Liver (tissue), 9 donors: ENCODE measurements around the gene KCNMA1. TPM values are rescaled to one million over a fixed set of nuclear protein-coding genes. Genes with fewer than 3 reads are reported as not detected.

Experiments
- DNase-seq: peaks from one replicate; pipeline ENCODE4 v3.0.0-alpha.2; 2017; ENCODE audit warnings: low spot score
- H3K27ac ChIP-seq, 2 donors: one replicate each; pipeline ENCODE4 v1.7.0; 2013; ENCODE audit warnings: inconsistent platforms in 2 of 2, low read length in 2 of 2, control low read depth in 1 of 2, low read depth in 1 of 2, mild to moderate bottlenecking in 1 of 2
- H3K27me3 ChIP-seq, 4 donors: one replicate each; pipeline versions ENCODE4 v1.6.1 to v1.7.0; 2013; ENCODE audit warnings: low read length in 3 of 4, inconsistent platforms in 1 of 4, mild to moderate bottlenecking in 1 of 4, moderate library complexity in 1 of 4; ENCODE audit not compliant: control insufficient read depth in 4 of 4, insufficient read depth in 4 of 4
- H3K36me3 ChIP-seq, 4 donors: one replicate each; pipeline versions ENCODE4 v1.6.1 to v1.7.0; 2013; ENCODE audit warnings: low read length in 3 of 4, mild to moderate bottlenecking in 3 of 4, low read depth in 1 of 4, moderate library complexity in 1 of 4; ENCODE audit not compliant: control insufficient read depth in 4 of 4, insufficient read depth in 3 of 4
- H3K4me1 ChIP-seq, 4 donors: one replicate each; pipeline versions ENCODE4 v1.6.1 to v1.7.0; 2013; ENCODE audit warnings: low read length in 3 of 4, mild to moderate bottlenecking in 3 of 4, moderate library complexity in 1 of 4; ENCODE audit not compliant: control insufficient read depth in 4 of 4, insufficient read depth in 4 of 4
- H3K4me3 ChIP-seq, 3 donors: one replicate each; pipeline versions ENCODE4 v1.6.1 to v1.7.0; 2013; ENCODE audit warnings: low read length in 3 of 3, control low read depth in 1 of 3, low read depth in 1 of 3, mild to moderate bottlenecking in 1 of 3
- H3K9ac ChIP-seq, 2 donors: one replicate each; pipeline ENCODE4 v1.7.0; 2013; ENCODE audit warnings: low read length in 2 of 2, mild to moderate bottlenecking in 2 of 2, moderate library complexity in 2 of 2, control low read depth in 1 of 2, low read depth in 1 of 2
- H3K9me3 ChIP-seq, 4 donors: one replicate each; pipeline versions ENCODE4 v1.6.1 to v1.7.0; 2013; ENCODE audit warnings: low read length in 3 of 4; ENCODE audit not compliant: control insufficient read depth in 4 of 4
- ATF3 ChIP-seq: IDR thresholded peaks from 2 replicates; pipeline ENCODE4 v1.6.1; 2016; ENCODE audit warnings: antibody characterized with exemption
- CTCF ChIP-seq: fragments of 150-350 bp; IDR thresholded peaks from 2 replicates; pipeline ENCODE4 v1.5.1; 2017; ENCODE audit warnings: improper control_type of control experiment, low read depth, low read length; ENCODE audit not compliant: missing input control
- EGR1 ChIP-seq, 2 donors: IDR thresholded peaks; 2 replicates each; pipeline ENCODE4 v1.6.1; 2016 to 2018; ENCODE audit warnings: antibody characterized with exemption in 2 of 2, low read depth in 2 of 2
- FOXA2 ChIP-seq: IDR thresholded peaks from 2 replicates; pipeline ENCODE4 v1.6.1; 2016; ENCODE audit warnings: antibody characterized with exemption
- GABPA ChIP-seq, 2 donors: IDR thresholded peaks in 1 of 2; conservative IDR thresholded peaks in 1 of 2; 2 replicates each; pipeline ENCODE4 v1.6.1; 2016; ENCODE audit warnings: antibody characterized with exemption in 2 of 2, mild to moderate bottlenecking in 1 of 2, moderate library complexity in 1 of 2
- HNF4A ChIP-seq, 2 donors: conservative IDR thresholded peaks; 2 replicates each; pipeline ENCODE4 v1.6.1; 2016; ENCODE audit warnings: antibody characterized with exemption in 2 of 2, mild to moderate bottlenecking in 2 of 2
- HNF4G ChIP-seq: IDR thresholded peaks from 2 replicates; pipeline ENCODE4 v1.6.1; 2016; ENCODE audit warnings: antibody characterized with exemption
- JUND ChIP-seq, 2 donors: IDR thresholded peaks; 2 replicates each; pipeline ENCODE4 v1.6.1; 2016; ENCODE audit warnings: antibody characterized with exemption in 2 of 2
- MAX ChIP-seq: IDR thresholded peaks from 2 replicates; pipeline ENCODE4 v1.6.1; 2016; ENCODE audit warnings: antibody characterized with exemption
- NR2F2 ChIP-seq: IDR thresholded peaks from 2 replicates; pipeline ENCODE4 v1.6.1; 2016; ENCODE audit warnings: antibody characterized with exemption
- REST ChIP-seq: IDR thresholded peaks from 2 replicates; pipeline ENCODE4 v1.6.1; 2016; ENCODE audit warnings: antibody characterized with exemption, mild to moderate bottlenecking
- RXRA ChIP-seq, 2 donors: IDR thresholded peaks; 2 replicates each; pipeline ENCODE4 v1.6.1; 2017 to 2018; ENCODE audit warnings: antibody characterized with exemption in 2 of 2, mild to moderate bottlenecking in 1 of 2
- SP1 ChIP-seq: IDR thresholded peaks from 2 replicates; pipeline ENCODE4 v1.6.1; 2018; ENCODE audit warnings: antibody characterized with exemption, mild to moderate bottlenecking
- TAF1 ChIP-seq: conservative IDR thresholded peaks from 2 replicates; pipeline ENCODE4 v1.6.1; 2016; ENCODE audit warnings: antibody characterized with exemption, mild to moderate bottlenecking
- YY1 ChIP-seq: IDR thresholded peaks from 2 replicates; pipeline ENCODE4 v1.6.1; 2016; ENCODE audit warnings: antibody characterized with exemption, mild to moderate bottlenecking
- ZBTB33 ChIP-seq: IDR thresholded peaks from 2 replicates; pipeline ENCODE4 v1.6.1; 2016; ENCODE audit warnings: antibody characterized with exemption
- WGBS: extraction: QIAGEN DNeasy Blood & Tissue Kit; methylation state at CpG from one replicate; pipeline ENCODE4 v1.1.7; 2013; 5-methylcytosine and 5-hydroxymethylcytosine counted together
- polyA plus RNA-seq, 2 donors: library from polyadenylated mRNA; stranded (reverse) in 1 of 2; unstranded in 1 of 2; fragments of 200-250 nt in 1 of 2; fragments of >200 nt in 1 of 2; fragmentation: Nextera tagmentation in 1 of 2; extraction: Ambion mirVana in 1 of 2; gene quantifications; one replicate each; pipeline versions ENCODE4 v1.2.1 to v1.2.3, GENCODE V29; 2013 to 2015
- total RNA-seq, 2 donors: library from RNA; depleted of rRNA; stranded (reverse); fragments of >200 nt; gene quantifications; one replicate each; pipeline ENCODE4 v1.2.3, GENCODE V29; 2014
- donor health status: healthy.
- donor health status: healthy.
- donor health status: healthy.
- donor health status: healthy.
- donor health status: healthy.

KCNMA1 gene
- total and polyA plus RNA-seq, 4 donors = 2.5 to 9.7 (median 4.7) TPM

GRCh38 chr10:77106676-77107075, 530.9 kb downstream of the KCNMA1 start:
- no peak overlapping the region for H3K27ac ChIP-seq
- no peak for DNase-seq
- H3K4me1 ChIP-seq = no peaks in the 10 kb centered on the region
- H3K9ac ChIP-seq = no peak overlapping the region
- H3K27me3 ChIP-seq = no peaks in the 10 kb centered on the region
- no peaks in the 10 kb centered on the region for H3K9me3 ChIP-seq
- H3K4me3 ChIP-seq = no peak overlapping the region
- peaks cover 0 to 8% (median 2%) of the 10 kb centered on the region in 4 donors for H3K36me3 ChIP-seq
- TF ChIP-seq TAF1 = no peak
- no peak for TF ChIP-seq HNF4G
- TF ChIP-seq MAX = no peak
- no peak for TF ChIP-seq RXRA (IDR thresholded peaks at IDR 0.05)
- no peak for TF ChIP-seq HNF4A (conservative IDR thresholded peaks at IDR 0.05)
- TF ChIP-seq JUND (IDR thresholded peaks at IDR 0.05) = no peak
- TF ChIP-seq EGR1 (IDR thresholded peaks at IDR 0.05; ENCODE audit: low read depth in 2 of 2) = no peak
- no peak for TF ChIP-seq SP1
- no peak for TF ChIP-seq GABPA (IDR thresholded peaks at IDR 0.05 in 1 of 2, conservative IDR thresholded peaks at IDR 0.05 in 1 of 2)
- 95% methylated on average over 3 of the region's 3 CpGs for WGBS

- Histone ChIP-seq H3K4me1 (no peaks in the 10 kb centered on the region), H3K36me3 (peaks cover 0 to 8% (median 2%) of the 10 kb centered on the region in 4 donors), H3K27ac (no peak overlapping the region), H3K4me3 (no peak overlapping the region), H3K9ac (no peak overlapping the region), H3K27me3 (no peaks in the 10 kb centered on the region), H3K9me3 (no peaks in the 10 kb centered on the region)
- no peak for TF ChIP-seq ZBTB33
- no peak for TF ChIP-seq NR2F2
- no peak for TF ChIP-seq ATF3
- TF ChIP-seq YY1 = no peak
- TF ChIP-seq JUND (IDR thresholded peaks at IDR 0.05) = no peak
- no peak for TF ChIP-seq HNF4A (conservative IDR thresholded peaks at IDR 0.05)
- no peak for TF ChIP-seq MAX
- TF ChIP-seq RXRA (IDR thresholded peaks at IDR 0.05) = no peak
- TF ChIP-seq REST = no peak
- TF ChIP-seq CTCF = no peak
- TF ChIP-seq TAF1 = no peak
- TF ChIP-seq SP1 = no peak
- TF ChIP-seq HNF4G = no peak
- TF ChIP-seq EGR1 (IDR thresholded peaks at IDR 0.05; ENCODE audit: low read depth in 2 of 2) = no peak
- no peak for TF ChIP-seq FOXA2
- DNase-seq = no peak
- 87% methylated on average over 5 of the region's 5 CpGs for WGBS
Observed at GRCh38 chr10:77105761-77106221, 531.8 kb downstream of the KCNMA1 start.
